Measurements from ENCODE around the gene PRPS1. TPM values are rescaled to one million over a fixed set of nuclear protein-coding genes. Genes with fewer than 3 reads are reported as not detected.

Gene PRPS1
- total RNA-seq, 2 donors from 2014 or later, result 19.0 to 23.8 TPM

Other genes starting within 250 kb of the PRPS1 start
- under 1 TPM in 1 of 2 donors, not detected in 1; 0.12 TPM for gene FRMPD3, start 178.9 kb upstream of the PRPS1 start, total RNA-seq
- 100 to 1,000 TPM; 184 to 193 TPM for gene TSC22D3, start 147.3 kb downstream of the PRPS1 start, total RNA-seq
- gene NCBP2L, start 149.2 kb downstream of the PRPS1 start, total RNA-seq, result not detected
- gene MID2, start 197.4 kb downstream of the PRPS1 start, total RNA-seq, result 10 to 100 TPM in 1 of 2 donors, 1 to 10 TPM in 1; 4.8 to 10.8 TPM

All from right atrium auricular region (tissue), 2 donors.